GM23338 (cell line): ENCODE data around the gene SLC26A5.

ENCODE experiments used
- EZH2 ChIP-seq: fragments of 200-600 bp; sonication (generic); IDR thresholded peaks from one replicate; pipeline ENCODE4 v1.8.0; 2017; ENCODE audit warnings: antibody characterized with exemption, mild to moderate bottlenecking, low read depth; ENCODE audit not compliant: unreplicated experiment
- EZH2phosphoT487 ChIP-seq: fragments of 200-600 bp; sonication (generic); IDR thresholded peaks from one replicate; pipeline ENCODE4 v1.8.1; 2018; ENCODE audit warnings: antibody characterized with exemption; ENCODE audit not compliant: unreplicated experiment
- JUNB ChIP-seq: IDR thresholded peaks from one replicate; pipeline ENCODE4 v1.6.1; 2016; ENCODE audit warnings: antibody characterized with exemption; ENCODE audit not compliant: unreplicated experiment
- POLR2AphosphoS5 ChIP-seq: IDR thresholded peaks from 2 replicates; pipeline ENCODE4 v1.6.1; 2016; ENCODE audit warnings: antibody characterized with exemption, low read depth
- ZNF331 ChIP-seq: fragments of 250-450 bp; sonication (Bioruptor Pico); IDR thresholded peaks from 2 replicates; pipeline ENCODE4 v1.5.0; 2020; ENCODE audit warnings: low read depth, mild to moderate bottlenecking, moderate library complexity
- TF ChIP-seq, protein P1 (sequence below), 2 experiments: fragments of 200-600 bp in 1 of 2; sonication (generic) in 1 of 2; conservative IDR thresholded peaks; 2 replicates each; pipeline versions ENCODE4 v1.5.1 to v1.6.1; 2016 to 2017; ENCODE audit warnings: antibody characterized with exemption in 2 of 2, low read depth in 2 of 2, mild to moderate bottlenecking in 2 of 2, moderate library complexity in 1 of 2
- TF ChIP-seq, protein P2 (sequence below): IDR thresholded peaks from one replicate; pipeline ENCODE4 v1.6.1; 2018; ENCODE audit warnings: antibody characterized with exemption; ENCODE audit not compliant: unreplicated experiment

GRCh38 chr7:103391150-103391549 lies 54.9 kb downstream of the SLC26A5 start:
- TF ChIP-seq, protein P1, sequence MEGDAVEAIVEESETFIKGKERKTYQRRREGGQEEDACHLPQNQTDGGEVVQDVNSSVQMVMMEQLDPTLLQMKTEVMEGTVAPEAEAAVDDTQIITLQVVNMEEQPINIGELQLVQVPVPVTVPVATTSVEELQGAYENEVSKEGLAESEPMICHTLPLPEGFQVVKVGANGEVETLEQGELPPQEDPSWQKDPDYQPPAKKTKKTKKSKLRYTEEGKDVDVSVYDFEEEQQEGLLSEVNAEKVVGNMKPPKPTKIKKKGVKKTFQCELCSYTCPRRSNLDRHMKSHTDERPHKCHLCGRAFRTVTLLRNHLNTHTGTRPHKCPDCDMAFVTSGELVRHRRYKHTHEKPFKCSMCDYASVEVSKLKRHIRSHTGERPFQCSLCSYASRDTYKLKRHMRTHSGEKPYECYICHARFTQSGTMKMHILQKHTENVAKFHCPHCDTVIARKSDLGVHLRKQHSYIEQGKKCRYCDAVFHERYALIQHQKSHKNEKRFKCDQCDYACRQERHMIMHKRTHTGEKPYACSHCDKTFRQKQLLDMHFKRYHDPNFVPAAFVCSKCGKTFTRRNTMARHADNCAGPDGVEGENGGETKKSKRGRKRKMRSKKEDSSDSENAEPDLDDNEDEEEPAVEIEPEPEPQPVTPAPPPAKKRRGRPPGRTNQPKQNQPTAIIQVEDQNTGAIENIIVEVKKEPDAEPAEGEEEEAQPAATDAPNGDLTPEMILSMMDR (conservative IDR thresholded peaks at IDR 0.05; ENCODE audit: low read depth in 2 of 2): no peak
- no peak for TF ChIP-seq POLR2AphosphoS5
- TF ChIP-seq EZH2: no peak
- TF ChIP-seq EZH2phosphoT487: no peak
- TF ChIP-seq, protein P2, sequence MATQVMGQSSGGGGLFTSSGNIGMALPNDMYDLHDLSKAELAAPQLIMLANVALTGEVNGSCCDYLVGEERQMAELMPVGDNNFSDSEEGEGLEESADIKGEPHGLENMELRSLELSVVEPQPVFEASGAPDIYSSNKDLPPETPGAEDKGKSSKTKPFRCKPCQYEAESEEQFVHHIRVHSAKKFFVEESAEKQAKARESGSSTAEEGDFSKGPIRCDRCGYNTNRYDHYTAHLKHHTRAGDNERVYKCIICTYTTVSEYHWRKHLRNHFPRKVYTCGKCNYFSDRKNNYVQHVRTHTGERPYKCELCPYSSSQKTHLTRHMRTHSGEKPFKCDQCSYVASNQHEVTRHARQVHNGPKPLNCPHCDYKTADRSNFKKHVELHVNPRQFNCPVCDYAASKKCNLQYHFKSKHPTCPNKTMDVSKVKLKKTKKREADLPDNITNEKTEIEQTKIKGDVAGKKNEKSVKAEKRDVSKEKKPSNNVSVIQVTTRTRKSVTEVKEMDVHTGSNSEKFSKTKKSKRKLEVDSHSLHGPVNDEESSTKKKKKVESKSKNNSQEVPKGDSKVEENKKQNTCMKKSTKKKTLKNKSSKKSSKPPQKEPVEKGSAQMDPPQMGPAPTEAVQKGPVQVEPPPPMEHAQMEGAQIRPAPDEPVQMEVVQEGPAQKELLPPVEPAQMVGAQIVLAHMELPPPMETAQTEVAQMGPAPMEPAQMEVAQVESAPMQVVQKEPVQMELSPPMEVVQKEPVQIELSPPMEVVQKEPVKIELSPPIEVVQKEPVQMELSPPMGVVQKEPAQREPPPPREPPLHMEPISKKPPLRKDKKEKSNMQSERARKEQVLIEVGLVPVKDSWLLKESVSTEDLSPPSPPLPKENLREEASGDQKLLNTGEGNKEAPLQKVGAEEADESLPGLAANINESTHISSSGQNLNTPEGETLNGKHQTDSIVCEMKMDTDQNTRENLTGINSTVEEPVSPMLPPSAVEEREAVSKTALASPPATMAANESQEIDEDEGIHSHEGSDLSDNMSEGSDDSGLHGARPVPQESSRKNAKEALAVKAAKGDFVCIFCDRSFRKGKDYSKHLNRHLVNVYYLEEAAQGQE: no peak
- TF ChIP-seq ZNF331 (CRISPR knock-in tag): no peak
- TF ChIP-seq JUNB: no peak
